ENCODE data around the gene PARD6B. TPM values are rescaled to one million over a fixed set of nuclear protein-coding genes. Genes with fewer than 3 reads are reported as not detected.
"Not testable (repeated sequence)": the region's sequence is repeated elsewhere in the genome, so short reads cannot be mapped to it uniquely, and the experiment has no call there.

Gene PARD6B
- total RNA-seq, 1 donor from 2014 or later, result 4.0 TPM

DNA sequence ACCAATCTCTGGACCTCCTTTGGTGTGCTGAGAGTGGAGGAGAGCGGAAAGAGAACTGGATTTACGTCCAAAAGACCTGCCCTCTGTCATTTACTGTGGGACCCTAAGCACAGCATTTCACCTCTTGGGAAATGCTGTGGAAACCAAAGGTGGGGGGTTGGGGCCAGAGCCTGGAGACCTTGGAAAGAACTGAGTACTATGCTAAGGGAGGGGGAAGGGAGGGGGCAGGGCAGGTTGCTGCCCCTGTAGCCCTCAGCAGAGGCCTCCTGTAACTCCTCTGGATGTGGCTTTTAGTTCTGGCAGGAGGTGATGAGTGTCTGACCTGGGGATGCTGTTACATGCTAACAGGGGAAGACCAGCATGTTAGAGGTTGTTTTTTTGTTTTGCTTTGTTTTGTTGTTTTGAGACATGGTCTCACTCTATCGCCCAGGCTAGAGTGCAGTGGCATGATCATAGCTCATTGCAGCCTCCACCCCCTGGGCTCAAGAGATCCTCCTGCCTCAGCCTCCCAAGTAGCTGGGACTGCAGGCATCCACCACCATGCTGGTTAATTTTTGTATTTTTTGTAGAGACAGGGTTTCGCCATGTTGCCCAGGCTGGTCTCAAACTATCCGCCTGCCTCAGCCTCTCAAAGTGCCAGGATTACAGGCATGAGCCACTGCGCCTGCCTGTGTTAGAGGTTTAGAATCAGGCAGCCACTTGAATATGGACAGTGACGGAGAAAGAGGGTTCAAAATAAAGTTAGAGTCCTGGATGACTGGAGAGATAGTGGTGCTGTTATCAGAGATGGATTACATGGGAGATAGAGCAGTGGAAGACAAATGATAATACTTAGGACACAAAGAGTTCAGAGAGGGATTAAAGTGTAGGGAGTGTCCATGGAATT is 18.4 kb upstream of the PARD6B start:
- no peak for TF ChIP-seq CTCF (IDR thresholded peaks at IDR 0.05; ENCODE audit: partially characterized antibody, unreplicated experiment)
- H3K36me3 Mint-ChIP-seq (ENCODE audit: unreplicated experiment), result no peaks in the 10 kb centered on the region
- no peaks in the 10 kb centered on the region for H3K4me1 Mint-ChIP-seq (ENCODE audit: low read depth, unreplicated experiment)
- H3K27me3 Mint-ChIP-seq (ENCODE audit: unreplicated experiment), result no peaks in the 10 kb centered on the region
- no peak for DNase-seq
- no peak overlapping the region for H3K4me3 Mint-ChIP-seq (ENCODE audit: unreplicated experiment)
- H3K9me3 Mint-ChIP-seq (ENCODE audit: unreplicated experiment), result peaks cover 2% of the 10 kb centered on the region
- H3K27ac Mint-ChIP-seq (ENCODE audit: unreplicated experiment), result no peak overlapping the region

DNA sequence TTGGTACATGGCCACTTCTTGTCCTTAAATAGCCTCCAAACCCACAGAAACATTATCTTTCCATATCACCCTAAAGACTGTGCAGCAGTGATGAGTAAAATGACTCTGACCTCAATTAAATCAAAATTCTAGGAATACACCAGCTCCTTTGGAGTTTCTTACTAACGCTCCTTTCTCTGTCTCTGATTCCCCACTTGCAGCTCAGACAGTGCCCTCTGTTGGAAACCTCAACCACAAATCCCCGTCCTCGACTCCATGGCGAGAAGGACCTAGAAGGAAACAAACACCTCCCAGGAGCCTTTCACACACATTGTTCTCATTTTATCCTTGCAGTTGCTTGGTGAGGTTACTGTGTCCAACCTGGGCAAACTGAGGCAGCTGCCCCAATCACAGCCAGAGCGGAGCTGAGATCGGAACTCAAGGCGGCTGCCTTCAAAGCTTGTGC is 17.7 kb upstream of the PARD6B start:
- Mint-ChIP-seq H3K36me3 (ENCODE audit: unreplicated experiment) (no peaks in the 10 kb centered on the region), H3K27ac (ENCODE audit: unreplicated experiment) (no peak overlapping the region), H3K27me3 (ENCODE audit: unreplicated experiment) (no peaks in the 10 kb centered on the region), H3K4me1 (ENCODE audit: low read depth, unreplicated experiment) (peaks cover 6% of the 10 kb centered on the region), H3K4me3 (ENCODE audit: unreplicated experiment) (no peak overlapping the region), H3K9me3 (ENCODE audit: unreplicated experiment) (peaks cover 3% of the 10 kb centered on the region)
- no peak for DNase-seq
- TF ChIP-seq CTCF (IDR thresholded peaks at IDR 0.05; ENCODE audit: partially characterized antibody, unreplicated experiment), result no peak

- H3K36me3 Mint-ChIP-seq (ENCODE audit: unreplicated experiment); H3K27me3 Mint-ChIP-seq (ENCODE audit: unreplicated experiment); DNase-seq; H3K27ac Mint-ChIP-seq (ENCODE audit: unreplicated experiment); H3K4me3 Mint-ChIP-seq (ENCODE audit: unreplicated experiment); H3K4me1 Mint-ChIP-seq (ENCODE audit: low read depth, unreplicated experiment); H3K9me3 Mint-ChIP-seq (ENCODE audit: unreplicated experiment): not testable (repeated sequence)
Observed at GRCh38 chr20:50714426-50714825, 17.0 kb upstream of the PARD6B start.

DNA sequence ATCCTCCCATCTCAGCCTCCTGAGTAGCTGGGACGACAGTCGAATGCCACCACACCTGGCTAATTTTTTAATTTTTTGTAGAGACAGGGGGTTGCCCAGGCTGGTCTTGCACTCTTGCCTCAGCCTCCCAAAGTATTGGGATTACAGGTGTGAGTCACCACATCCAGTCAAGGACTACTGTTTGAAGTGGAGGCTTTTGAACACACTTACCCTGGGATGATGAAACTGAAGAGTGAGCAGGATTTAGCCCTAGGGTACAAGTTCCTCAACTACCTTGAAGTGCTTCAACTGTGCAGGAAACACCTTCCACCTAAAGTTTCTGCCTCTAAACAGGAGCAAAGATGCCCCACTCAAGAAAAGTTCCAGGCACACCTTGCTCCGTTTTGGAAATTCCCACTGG is 15.7 kb upstream of the PARD6B start:
- Mint-ChIP-seq H3K27me3 (ENCODE audit: unreplicated experiment) (no peaks in the 10 kb centered on the region), H3K9me3 (ENCODE audit: unreplicated experiment) (peaks cover 2% of the 10 kb centered on the region), H3K4me3 (ENCODE audit: unreplicated experiment) (no peak overlapping the region), H3K27ac (ENCODE audit: unreplicated experiment) (no peak overlapping the region), H3K4me1 (ENCODE audit: low read depth, unreplicated experiment) (peaks cover 6% of the 10 kb centered on the region), H3K36me3 (ENCODE audit: unreplicated experiment) (no peaks in the 10 kb centered on the region)
- TF ChIP-seq CTCF (IDR thresholded peaks at IDR 0.05; ENCODE audit: partially characterized antibody, unreplicated experiment), result no peak
- no peak for DNase-seq

DNA sequence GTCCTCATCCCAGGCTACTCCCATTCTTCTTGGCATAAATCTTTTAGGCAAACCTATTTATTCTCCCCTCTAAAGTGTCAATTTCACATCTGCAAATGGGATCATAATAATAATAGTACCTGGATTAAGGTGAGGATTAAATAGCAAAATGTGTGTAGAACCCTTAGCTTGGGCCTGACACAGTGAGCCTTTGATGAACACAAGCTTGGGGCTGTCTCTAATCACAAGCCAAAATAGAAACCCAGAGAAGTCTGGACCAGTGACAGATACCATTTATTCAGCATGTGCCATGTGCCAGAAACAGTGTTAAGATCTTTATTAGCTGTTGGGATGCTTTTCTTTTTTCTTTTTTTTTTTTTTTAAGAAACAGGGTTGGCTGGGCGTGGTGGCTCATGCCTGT is 14.9 kb upstream of the PARD6B start:
- H3K27ac Mint-ChIP-seq (ENCODE audit: unreplicated experiment), result no peak overlapping the region
- peaks cover 2% of the 10 kb centered on the region for H3K9me3 Mint-ChIP-seq (ENCODE audit: unreplicated experiment)
- H3K4me3 Mint-ChIP-seq (ENCODE audit: unreplicated experiment), result no peak overlapping the region
- H3K27me3 Mint-ChIP-seq (ENCODE audit: unreplicated experiment), result no peaks in the 10 kb centered on the region
- no peak for DNase-seq
- H3K36me3 Mint-ChIP-seq (ENCODE audit: unreplicated experiment), result no peaks in the 10 kb centered on the region
- no peak for TF ChIP-seq CTCF (IDR thresholded peaks at IDR 0.05; ENCODE audit: partially characterized antibody, unreplicated experiment)
- H3K4me1 Mint-ChIP-seq (ENCODE audit: low read depth, unreplicated experiment), result peaks cover 6% of the 10 kb centered on the region
